Measurements from ENCODE around the gene ST7. TPM values are rescaled to one million over a fixed set of nuclear protein-coding genes. Genes with fewer than 3 reads are reported as not detected.
"Not testable (repeated sequence)": the region's sequence is repeated elsewhere in the genome, so short reads cannot be mapped to it uniquely, and the experiment has no call there.

ST7 gene
- total RNA-seq, 2 experiments from 2014 or later: 5.2 to 5.9 TPM

DNA sequence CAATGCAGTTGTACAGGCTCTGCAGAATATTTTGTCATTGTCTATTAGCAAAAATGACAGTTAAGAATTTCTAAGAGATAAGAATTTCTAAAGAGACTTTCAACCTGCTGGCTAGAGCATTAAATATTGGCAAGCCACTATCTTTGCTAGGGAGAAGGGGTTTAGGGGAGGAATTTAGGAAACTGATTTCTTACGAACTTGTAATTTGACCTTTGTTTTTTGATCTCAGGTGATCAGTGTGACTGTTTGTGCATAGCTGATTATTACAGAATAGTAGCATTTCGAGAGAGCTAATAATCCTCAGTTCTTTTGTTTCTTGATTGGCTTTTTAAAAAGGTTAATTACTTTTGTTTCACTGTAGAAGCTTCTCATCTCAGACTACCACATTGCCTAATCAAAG, 68.1 kb downstream of the ST7 start:
- DNase-seq (no peak), ATAC-seq (no peak)
- Mint-ChIP-seq H3K4me1 (ENCODE audit: low read depth) (peaks cover 19% of the 10 kb centered on the region), H3K36me3 (ENCODE audit: low read depth) (no peaks in the 10 kb centered on the region), H3K27ac (no peak overlapping the region), H3K27me3 (ENCODE audit: low read depth) (no peaks in the 10 kb centered on the region), H3K9me3 (ENCODE audit: insufficient read depth) (no peaks in the 10 kb centered on the region), H3K4me3 (no peak overlapping the region)
- CTCF ChIA-PET: no interaction called here
- POLR2A ChIA-PET: no interaction called here

DNA sequence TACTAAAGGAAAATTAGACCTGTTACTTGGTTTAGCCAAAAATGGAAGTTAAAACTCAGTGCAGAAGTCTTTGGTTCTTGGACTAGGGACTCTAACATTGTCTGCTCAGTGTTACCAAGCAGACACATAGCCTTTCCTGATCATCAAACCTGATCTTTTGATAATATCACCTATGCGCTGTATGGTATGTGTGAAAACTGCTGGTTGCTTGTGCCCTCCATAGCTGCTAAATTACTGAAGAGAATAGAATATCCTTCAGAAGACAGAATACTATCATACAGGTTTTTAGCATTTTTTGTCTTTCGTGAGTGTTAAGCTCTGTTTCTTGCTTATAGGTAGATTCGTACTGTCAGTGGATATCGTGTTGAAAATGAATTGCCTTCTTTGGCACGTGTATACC, 68.7 kb downstream of the ST7 start:
- ATAC-seq (no peak), DNase-seq (no peak)
- Mint-ChIP-seq H3K4me3 (no peak overlapping the region), H3K36me3 (ENCODE audit: low read depth) (no peaks in the 10 kb centered on the region), H3K27me3 (ENCODE audit: low read depth) (no peaks in the 10 kb centered on the region), H3K4me1 (ENCODE audit: low read depth) (peaks cover 15% of the 10 kb centered on the region), H3K9me3 (ENCODE audit: insufficient read depth) (no peaks in the 10 kb centered on the region), H3K27ac (no peak overlapping the region)
- POLR2A ChIA-PET: no interaction called here
- CTCF ChIA-PET: interaction anchor here (1.0 to 1.2 kb wide), 3 partner anchors 10 to 84 kb away, joined by 3 to 5 read pairs (median 3); no protein-coding TSS in a partner anchor

DNA sequence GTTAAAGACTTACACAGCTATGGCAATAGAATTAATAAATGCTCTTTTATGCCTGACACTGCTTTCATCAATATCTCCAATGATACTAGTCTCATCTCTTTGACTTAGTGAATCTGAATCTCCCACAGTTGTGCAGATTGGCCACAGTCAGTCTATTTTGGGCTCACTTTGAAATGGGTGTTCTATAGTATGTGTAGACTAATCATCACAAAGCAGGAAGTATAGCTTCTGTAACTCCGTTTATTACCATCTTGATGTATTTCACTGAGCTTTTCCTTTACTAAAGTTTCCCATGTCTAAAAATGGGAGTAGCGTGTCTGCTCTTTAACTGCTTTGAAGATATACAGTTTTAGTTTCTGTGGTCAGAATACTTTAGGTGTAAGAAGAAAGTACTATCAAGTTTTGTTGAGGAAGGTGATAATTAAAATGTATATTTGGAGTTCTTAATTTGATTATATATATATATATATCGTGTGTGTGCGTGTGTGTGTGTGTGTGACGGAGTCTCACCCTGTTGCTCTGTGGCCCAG, 70.1 kb downstream of the ST7 start:
- no peak for ATAC-seq
- peaks cover 9% of the 10 kb centered on the region for H3K4me1 Mint-ChIP-seq (ENCODE audit: low read depth)
- no peaks in the 10 kb centered on the region for H3K36me3 Mint-ChIP-seq (ENCODE audit: low read depth)
- ChIA-PET CTCF (interaction anchor here (0.6 to 1.1 kb wide), 3 partner anchors 11 to 35 kb away, joined by 3 to 4 read pairs (median 3); no protein-coding TSS in a partner anchor), POLR2A (interaction anchor here (0.7 kb wide), 1 partner anchor 179 kb away, joined by 3 read pairs; no protein-coding TSS in a partner anchor)
- H3K9me3 Mint-ChIP-seq (ENCODE audit: insufficient read depth): peaks cover 4% of the 10 kb centered on the region
- no peak overlapping the region for H3K27ac Mint-ChIP-seq
- no peak for DNase-seq
- no peaks in the 10 kb centered on the region for H3K27me3 Mint-ChIP-seq (ENCODE audit: low read depth)
- H3K4me3 Mint-ChIP-seq: no peak overlapping the region

DNA sequence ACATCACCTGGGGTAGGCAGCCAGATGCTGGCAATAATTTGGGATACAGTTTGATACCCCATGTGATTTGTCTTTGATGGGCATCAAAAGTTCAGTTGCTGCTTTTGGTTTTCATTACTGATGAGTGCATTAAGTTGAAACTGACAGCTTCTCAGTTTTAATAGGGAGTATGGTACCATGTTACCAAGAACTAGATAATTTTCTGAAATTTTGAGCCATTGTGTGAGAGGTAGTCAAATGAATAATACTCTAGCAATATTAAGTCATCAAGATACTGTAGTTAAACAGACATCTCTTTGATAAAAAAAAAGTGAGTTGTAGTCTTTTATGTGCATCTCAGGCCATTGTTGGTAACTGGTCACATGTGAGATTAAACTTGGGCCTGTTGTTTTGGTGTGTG, 71.5 kb downstream of the ST7 start:
- Mint-ChIP-seq H3K4me1 (ENCODE audit: low read depth) (peaks cover 9% of the 10 kb centered on the region), H3K27ac (no peak overlapping the region), H3K9me3 (ENCODE audit: insufficient read depth) (peaks cover 4% of the 10 kb centered on the region), H3K27me3 (ENCODE audit: low read depth) (no peaks in the 10 kb centered on the region), H3K4me3 (no peak overlapping the region), H3K36me3 (ENCODE audit: low read depth) (no peaks in the 10 kb centered on the region)
- ATAC-seq (no peak), DNase-seq (no peak)
- CTCF ChIA-PET: interaction anchor here (1.0 kb wide), 1 partner anchor 84 kb away, joined by 3 read pairs; no protein-coding TSS in a partner anchor
- POLR2A ChIA-PET: interaction anchor here (0.6 kb wide), 1 partner anchor 163 kb away, joined by 3 read pairs; no protein-coding TSS in a partner anchor

DNA sequence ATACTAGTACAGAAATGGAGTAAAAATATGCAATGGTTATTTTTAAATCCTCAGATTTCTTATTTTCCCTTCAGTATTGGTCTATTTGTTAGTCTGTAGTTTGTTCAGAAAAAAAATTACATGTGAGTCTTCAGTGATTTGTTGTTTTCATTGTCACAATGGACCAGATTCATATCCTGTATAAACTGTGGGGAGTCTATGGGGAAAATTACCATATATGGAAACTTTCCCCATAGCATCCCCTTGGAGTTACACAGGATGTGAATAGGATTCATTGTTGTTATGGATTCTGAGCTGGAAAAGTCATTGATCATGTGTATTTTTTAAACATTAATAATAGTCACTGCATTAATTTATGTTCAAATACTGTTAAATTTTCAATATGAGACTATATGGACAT, 72.6 kb downstream of the ST7 start:
- DNase-seq: no peak
- Mint-ChIP-seq H3K27me3 (ENCODE audit: low read depth) (no peaks in the 10 kb centered on the region), H3K4me3 (no peak overlapping the region), H3K27ac (no peak overlapping the region), H3K9me3 (ENCODE audit: insufficient read depth) (peaks cover 4% of the 10 kb centered on the region), H3K4me1 (ENCODE audit: low read depth) (peaks cover 9% of the 10 kb centered on the region), H3K36me3 (ENCODE audit: low read depth) (peaks cover 2% of the 10 kb centered on the region)
- CTCF ChIA-PET: no interaction called here
- POLR2A ChIA-PET: no interaction called here
- ATAC-seq: no peak

DNA sequence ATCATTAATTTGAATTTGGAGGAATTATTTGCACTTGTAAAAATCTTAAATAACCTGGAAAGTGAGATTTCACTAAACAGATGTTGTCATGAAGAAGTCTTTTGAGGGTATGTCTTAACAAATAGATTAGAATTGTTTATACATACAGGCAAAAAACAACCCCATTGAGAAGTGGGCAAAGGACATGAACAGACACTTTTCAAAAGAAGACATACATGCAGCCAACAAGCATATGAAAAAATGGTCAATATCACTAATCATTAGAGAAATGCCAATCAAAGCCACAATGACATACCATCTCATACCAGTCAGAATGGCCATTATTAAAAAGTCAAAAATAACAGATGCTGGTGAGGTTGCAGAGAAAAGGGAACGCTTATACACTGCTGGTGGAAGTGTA, 77.0 kb downstream of the ST7 start:
- DNase-seq; CTCF ChIA-PET; ATAC-seq; POLR2A ChIA-PET; H3K36me3 Mint-ChIP-seq (ENCODE audit: low read depth); H3K27ac Mint-ChIP-seq; H3K4me3 Mint-ChIP-seq; H3K9me3 Mint-ChIP-seq (ENCODE audit: insufficient read depth); H3K27me3 Mint-ChIP-seq (ENCODE audit: low read depth); H3K4me1 Mint-ChIP-seq (ENCODE audit: low read depth): not testable (repeated sequence)

DNA sequence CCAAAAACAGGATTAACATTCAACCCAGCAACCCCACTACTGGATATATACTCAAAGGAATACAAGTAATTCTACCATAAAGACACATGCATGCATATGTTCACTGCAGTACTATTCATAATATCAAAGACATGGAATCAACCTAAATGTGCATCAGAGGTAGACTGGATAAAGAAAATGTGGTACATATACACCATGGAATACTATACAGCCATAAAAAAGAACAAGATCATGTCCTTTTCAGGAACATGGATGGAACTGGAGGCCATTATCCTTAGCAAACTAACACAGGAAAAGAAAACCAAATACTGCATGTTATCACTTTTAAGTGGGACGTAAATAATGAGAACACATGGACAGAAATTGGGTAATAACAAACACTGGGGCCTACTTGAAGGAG, 77.5 kb downstream of the ST7 start:
- DNase-seq; H3K4me3 Mint-ChIP-seq; H3K27me3 Mint-ChIP-seq (ENCODE audit: low read depth): not testable (repeated sequence)

DNA sequence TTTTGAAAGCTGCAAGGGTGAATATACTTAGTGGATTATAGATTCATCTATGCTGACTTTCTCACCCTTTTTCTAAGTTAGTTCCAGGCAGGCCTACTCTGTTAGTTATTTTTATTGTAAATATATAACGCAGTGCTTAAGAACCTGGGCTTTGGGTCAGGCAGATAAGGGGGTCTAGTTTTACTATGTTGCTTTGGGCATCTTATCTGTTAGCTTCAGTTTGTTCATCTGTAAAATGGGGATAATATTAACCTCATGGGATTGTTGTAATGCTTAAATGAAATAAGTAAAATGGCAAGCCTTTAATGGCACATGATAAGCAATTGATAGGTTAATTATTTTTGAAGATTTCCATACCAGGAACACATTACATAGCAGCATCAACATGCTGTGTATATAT, 79.5 kb downstream of the ST7 start:
- Mint-ChIP-seq H3K27ac (no peak overlapping the region), H3K9me3 (ENCODE audit: insufficient read depth) (peaks cover under 1% of the 10 kb centered on the region), H3K36me3 (ENCODE audit: low read depth) (peaks cover 2% of the 10 kb centered on the region), H3K4me1 (ENCODE audit: low read depth) (no peaks in the 10 kb centered on the region), H3K4me3 (no peak overlapping the region), H3K27me3 (ENCODE audit: low read depth) (peaks cover 2% of the 10 kb centered on the region)
- DNase-seq (no peak), ATAC-seq (no peak)
- ChIA-PET POLR2A (no interaction called here), CTCF (no interaction called here)

More for the DNA sequence above, 77.5 kb downstream of the ST7 start:
- H3K4me1 Mint-ChIP-seq (ENCODE audit: low read depth); H3K36me3 Mint-ChIP-seq (ENCODE audit: low read depth); H3K9me3 Mint-ChIP-seq (ENCODE audit: insufficient read depth); CTCF ChIA-PET; H3K27ac Mint-ChIP-seq; POLR2A ChIA-PET; ATAC-seq: not testable (repeated sequence)

DNA sequence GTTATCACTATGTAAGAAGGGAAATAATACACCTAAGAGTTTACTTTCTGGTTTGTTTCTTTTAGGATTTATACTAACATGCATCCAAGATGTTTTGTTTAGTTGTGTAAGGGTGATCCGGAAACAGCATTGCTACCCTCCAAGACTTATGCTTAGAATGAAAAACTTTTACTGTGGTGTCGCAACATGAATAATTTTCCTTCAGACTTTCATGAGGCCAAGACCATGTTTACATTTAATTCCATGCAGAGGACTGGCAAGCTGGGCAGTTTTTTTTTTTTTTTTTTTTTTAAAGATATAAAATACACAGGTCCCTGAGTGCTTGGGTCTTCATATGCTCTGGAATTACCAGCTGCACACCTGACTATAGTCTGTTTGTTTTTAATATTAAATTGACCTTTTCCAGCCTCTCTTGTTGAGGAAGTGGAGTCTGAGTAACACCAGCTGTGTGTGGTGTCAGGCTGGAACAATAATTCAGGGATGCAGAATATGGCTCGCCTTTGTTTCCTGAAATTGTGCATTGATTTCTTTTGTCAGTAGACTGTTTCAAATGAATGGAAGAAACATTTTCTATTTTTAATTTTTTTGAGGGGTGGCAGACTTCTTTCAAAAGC, 81.7 kb downstream of the ST7 start:
- peaks cover 2% of the 10 kb centered on the region for H3K36me3 Mint-ChIP-seq (ENCODE audit: low read depth)
- H3K27ac Mint-ChIP-seq: no peak overlapping the region
- CTCF ChIA-PET: interaction anchor here (0.9 to 1.2 kb wide), 2 partner anchors 49 to 93 kb away, joined by 3 read pairs; no protein-coding TSS in a partner anchor
- H3K4me1 Mint-ChIP-seq (ENCODE audit: low read depth): no peaks in the 10 kb centered on the region
- ATAC-seq (no peak), DNase-seq (no peak)
- H3K4me3 Mint-ChIP-seq: no peak overlapping the region
- H3K27me3 Mint-ChIP-seq (ENCODE audit: low read depth): peaks cover 2% of the 10 kb centered on the region
- no peaks in the 10 kb centered on the region for H3K9me3 Mint-ChIP-seq (ENCODE audit: insufficient read depth)
- POLR2A ChIA-PET: no interaction called here

DNA sequence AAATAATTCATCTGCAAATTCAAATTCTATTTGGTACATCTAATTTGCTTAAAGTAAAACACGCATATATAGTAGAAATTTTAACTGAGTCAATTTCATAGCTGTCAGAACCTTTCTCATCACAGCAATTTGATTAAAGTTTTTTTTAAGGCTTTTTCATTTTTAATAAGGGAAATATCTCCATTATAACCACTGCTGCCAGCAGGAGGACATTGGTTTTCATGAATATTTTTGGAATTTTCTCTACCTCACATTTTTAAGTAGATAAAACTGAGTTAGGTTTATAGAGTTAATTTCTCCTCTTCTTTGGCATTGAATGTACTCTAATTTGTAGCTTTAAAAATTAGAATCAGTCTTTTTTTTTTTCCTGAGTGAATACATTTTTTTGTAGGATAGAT, 82.2 kb downstream of the ST7 start:
- Mint-ChIP-seq H3K9me3 (ENCODE audit: insufficient read depth) (no peaks in the 10 kb centered on the region), H3K27ac (no peak overlapping the region), H3K4me1 (ENCODE audit: low read depth) (no peaks in the 10 kb centered on the region), H3K36me3 (ENCODE audit: low read depth) (peaks cover 2% of the 10 kb centered on the region), H3K27me3 (ENCODE audit: low read depth) (peaks cover 2% of the 10 kb centered on the region), H3K4me3 (no peak overlapping the region)
- ChIA-PET CTCF (interaction anchor here (0.9 to 1.2 kb wide), 2 partner anchors 50 to 93 kb away, joined by 3 read pairs; no protein-coding TSS in a partner anchor), POLR2A (interaction anchor here (0.6 kb wide), 1 partner anchor 79 kb away, joined by 3 read pairs; no protein-coding TSS in a partner anchor)
- DNase-seq (no peak), ATAC-seq (no peak)

DNA sequence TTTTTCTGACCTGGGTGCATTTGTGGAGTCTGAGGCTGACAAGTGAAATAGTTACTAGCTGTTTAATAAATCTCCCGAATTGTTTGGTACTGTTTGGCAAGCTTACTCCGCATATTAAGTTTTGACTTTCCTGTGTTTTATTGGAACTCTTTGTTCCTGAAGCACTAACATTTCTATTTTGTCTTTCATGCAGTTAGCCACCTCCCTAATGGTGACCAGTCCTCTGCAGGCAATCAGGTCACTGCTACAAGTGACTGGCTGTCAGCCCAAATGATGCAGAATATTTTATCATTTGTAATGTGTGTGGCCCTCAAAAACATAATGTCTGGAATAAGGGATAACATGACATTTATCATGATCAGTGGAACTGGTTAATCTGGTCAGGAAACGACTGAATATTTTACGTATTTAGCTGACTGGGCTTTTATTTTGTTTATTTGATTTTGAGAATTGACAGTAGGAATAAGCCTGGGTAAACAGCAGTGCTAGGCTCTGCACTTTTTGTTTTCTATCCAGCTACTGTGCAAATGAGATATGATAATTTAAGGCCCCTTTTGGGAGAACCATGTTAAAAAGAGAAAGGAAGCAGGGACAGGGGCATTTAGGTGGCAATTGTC, 82.9 kb downstream of the ST7 start:
- POLR2A ChIA-PET: interaction anchor here (0.6 kb wide), 1 partner anchor 79 kb away, joined by 3 read pairs; no protein-coding TSS in a partner anchor
- ATAC-seq (no peak), DNase-seq (no peak)
- peaks cover 5% of the 10 kb centered on the region for H3K4me1 Mint-ChIP-seq (ENCODE audit: low read depth)
- no peak overlapping the region for H3K27ac Mint-ChIP-seq
- H3K9me3 Mint-ChIP-seq (ENCODE audit: insufficient read depth): no peaks in the 10 kb centered on the region
- H3K27me3 Mint-ChIP-seq (ENCODE audit: low read depth): peaks cover 2% of the 10 kb centered on the region
- CTCF ChIA-PET: no interaction called here
- no peak overlapping the region for H3K4me3 Mint-ChIP-seq
- no peaks in the 10 kb centered on the region for H3K36me3 Mint-ChIP-seq (ENCODE audit: low read depth)

DNA sequence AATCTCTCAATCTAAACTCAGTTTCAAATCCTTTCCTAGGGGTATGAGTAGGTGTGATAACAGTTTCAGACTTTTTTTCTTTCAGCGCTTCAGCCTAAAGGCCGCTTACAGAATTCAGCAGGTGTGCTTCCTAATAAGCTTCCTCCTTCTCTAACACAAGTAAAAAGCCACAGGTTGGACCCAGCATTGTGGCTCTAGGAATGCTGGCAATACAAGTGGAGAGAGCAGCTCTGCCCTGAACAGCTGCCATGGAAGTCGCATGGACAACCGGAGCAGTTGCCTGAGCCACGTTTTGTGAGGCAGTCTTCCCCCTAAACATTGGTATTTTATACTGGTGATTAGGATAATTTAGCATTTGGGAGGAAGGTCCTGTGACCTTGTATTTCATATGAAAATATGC, 83.5 kb downstream of the ST7 start:
- H3K4me1 Mint-ChIP-seq (ENCODE audit: low read depth): peaks cover 6% of the 10 kb centered on the region
- no peak overlapping the region for H3K27ac Mint-ChIP-seq
- H3K9me3 Mint-ChIP-seq (ENCODE audit: insufficient read depth): no peaks in the 10 kb centered on the region
- DNase-seq (no peak), ATAC-seq (no peak)
- ChIA-PET CTCF (no interaction called here), POLR2A (no interaction called here)
- H3K36me3 Mint-ChIP-seq (ENCODE audit: low read depth): no peaks in the 10 kb centered on the region
- H3K4me3 Mint-ChIP-seq: no peak overlapping the region
- peaks cover 2% of the 10 kb centered on the region for H3K27me3 Mint-ChIP-seq (ENCODE audit: low read depth)
